GM21619 (cell line): ENCODE results near the gene AKAP4.

Source experiments
- ATAC-seq: cut with Tn5 transposase; IDR thresholded peaks from one replicate; pipeline ENCODE4 v1.9.1; 2021; ENCODE audit not compliant: unreplicated experiment

AKAP4 gene, protein sequence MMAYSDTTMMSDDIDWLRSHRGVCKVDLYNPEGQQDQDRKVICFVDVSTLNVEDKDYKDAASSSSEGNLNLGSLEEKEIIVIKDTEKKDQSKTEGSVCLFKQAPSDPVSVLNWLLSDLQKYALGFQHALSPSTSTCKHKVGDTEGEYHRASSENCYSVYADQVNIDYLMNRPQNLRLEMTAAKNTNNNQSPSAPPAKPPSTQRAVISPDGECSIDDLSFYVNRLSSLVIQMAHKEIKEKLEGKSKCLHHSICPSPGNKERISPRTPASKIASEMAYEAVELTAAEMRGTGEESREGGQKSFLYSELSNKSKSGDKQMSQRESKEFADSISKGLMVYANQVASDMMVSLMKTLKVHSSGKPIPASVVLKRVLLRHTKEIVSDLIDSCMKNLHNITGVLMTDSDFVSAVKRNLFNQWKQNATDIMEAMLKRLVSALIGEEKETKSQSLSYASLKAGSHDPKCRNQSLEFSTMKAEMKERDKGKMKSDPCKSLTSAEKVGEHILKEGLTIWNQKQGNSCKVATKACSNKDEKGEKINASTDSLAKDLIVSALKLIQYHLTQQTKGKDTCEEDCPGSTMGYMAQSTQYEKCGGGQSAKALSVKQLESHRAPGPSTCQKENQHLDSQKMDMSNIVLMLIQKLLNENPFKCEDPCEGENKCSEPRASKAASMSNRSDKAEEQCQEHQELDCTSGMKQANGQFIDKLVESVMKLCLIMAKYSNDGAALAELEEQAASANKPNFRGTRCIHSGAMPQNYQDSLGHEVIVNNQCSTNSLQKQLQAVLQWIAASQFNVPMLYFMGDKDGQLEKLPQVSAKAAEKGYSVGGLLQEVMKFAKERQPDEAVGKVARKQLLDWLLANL

DNA sequence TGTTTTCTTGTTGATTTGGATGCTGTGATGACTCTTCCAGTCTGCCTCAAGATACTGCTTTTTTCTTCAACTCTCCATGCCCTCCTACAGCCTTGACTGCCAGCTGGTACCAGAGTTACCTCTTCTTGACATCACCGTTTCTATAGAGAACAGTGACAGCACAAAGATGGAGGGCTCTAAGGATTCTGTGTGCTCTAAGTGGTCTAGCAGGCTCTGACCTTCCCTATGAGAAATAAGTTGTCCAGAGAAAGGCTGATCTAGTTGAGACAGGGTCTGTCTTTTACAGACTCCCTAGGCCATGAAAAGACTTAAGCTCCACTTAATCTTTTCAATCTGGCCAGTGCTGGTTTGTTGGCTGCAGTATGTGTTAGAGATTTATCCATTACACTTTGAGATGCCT, at the start of gene AKAP4:
TSS of gene AKAP4 (minus strand) at position 101 of the 400 bp plus-strand sequence. CDS start 118 bp downstream, outside the sequence.
- no peak for ATAC-seq

DNA sequence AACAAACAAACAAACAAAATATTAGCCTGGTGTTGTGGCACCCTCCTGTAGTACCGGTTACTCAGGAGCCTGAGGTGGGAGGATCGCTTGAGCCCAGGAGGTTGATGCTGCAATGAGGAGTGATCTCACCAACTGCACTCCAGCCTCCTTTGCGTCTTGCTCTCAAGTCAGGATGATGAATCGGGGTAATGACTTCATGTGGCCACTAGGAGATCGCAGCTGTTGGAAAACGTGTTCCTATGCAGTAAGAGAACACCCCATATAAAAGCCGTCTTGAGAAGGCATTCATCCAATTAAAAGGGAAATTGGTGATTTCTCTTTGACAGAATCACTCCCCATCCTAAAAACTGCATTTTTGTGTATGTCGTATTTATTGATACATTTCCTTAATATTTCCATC, 10.7 kb upstream of the AKAP4 start:
- ATAC-seq, result no peak

GRCh38 chrX:50206753-50207152, 5.9 kb upstream of the AKAP4 start:
- no peak for ATAC-seq

GRCh38 chrX:50204364-50204899, 3.6 kb upstream of the AKAP4 start, which contains the start of gene CCNB3:
TSS of gene CCNB3 (plus strand) at chrX:50204765. CDS start at chrX:50285164, 80,399 bp downstream.
- peak; percentile 98 for ATAC-seq

- no peak for ATAC-seq
Measured at GRCh38 chrX:50202539-50202938, 1.7 kb upstream of the AKAP4 start.

DNA sequence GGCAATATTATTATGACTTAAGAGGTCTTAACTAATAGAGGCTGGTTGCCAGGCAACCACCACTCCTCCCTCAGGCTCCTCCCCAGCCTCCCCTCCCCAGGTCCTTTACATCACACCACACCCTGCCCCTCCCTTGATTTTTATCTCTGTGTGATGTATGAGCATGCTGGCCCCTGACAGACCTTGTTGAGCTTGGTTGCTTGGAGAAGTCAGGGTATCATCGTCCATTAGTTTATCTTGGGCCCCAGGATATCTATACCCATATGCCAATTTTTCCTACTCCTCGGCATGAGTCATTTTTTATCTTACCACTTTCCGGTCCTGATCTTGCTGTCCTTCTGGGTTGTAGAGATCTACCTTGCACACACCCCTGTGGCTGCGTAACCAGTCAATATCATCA, 2.5 kb downstream of the AKAP4 start:
- ATAC-seq, result no peak

DNA sequence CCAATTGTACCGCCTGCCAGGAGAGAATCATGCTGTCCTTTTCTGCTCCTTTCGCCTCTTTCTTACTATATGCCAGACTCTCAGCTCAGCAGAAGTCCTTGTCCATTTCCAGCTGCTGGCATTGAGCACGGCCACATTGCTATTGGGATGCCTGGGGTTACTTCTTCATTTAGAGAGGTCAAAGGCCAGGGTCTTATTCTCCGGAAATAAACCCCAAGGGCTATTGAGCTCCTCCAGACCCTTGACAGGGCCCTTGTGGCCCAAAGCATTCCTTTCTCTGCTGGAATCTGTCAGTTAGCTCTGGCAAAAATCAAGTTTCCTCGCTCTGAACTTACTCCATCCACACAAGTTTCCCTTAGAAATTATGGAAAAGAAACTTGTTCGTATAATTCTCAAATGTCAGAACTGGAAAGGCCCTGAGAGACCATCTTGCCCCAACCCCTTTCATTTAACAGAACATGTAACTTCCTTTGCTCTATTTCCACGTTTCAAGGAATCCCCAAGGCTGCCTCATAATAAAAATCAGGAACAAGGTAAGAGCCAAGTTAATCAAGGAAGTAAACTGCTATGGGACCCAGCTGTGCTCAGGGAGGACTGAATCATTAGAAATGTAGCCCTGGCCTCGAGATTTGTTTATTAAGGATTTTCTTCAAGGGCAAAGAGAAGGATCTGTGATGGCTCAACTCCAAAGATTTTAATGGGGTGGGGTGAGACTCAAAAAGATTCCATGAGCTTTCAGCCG, 11.8 kb downstream of the AKAP4 start:
- no peak for ATAC-seq

DNA sequence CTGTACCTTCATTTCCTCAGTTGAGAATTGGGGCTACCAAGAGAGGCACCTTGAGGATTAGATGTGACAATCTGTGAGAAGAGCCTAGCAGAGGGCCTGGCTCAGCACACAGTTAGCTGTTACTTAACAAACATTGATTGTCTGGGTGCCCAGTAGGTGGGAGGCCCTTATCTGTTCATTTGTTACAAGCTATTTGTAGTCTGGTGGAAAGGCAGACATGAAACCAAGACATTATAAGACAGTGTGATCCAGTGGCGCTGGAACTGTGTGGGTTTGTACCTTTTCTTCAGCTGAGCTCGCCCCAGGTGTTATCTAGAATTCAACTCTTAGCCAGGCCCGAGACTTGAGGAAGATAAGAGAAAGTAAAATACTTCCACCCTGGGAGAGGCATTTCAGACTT, 16.9 kb downstream of the AKAP4 start:
- no peak for ATAC-seq

GRCh38 chrX:50180073-50180940, 20.5 kb downstream of the AKAP4 start:
- ATAC-seq, result no peak

- ATAC-seq, result no peak
Measured at GRCh38 chrX:50169717-50170116, 31.1 kb downstream of the AKAP4 start.

DNA sequence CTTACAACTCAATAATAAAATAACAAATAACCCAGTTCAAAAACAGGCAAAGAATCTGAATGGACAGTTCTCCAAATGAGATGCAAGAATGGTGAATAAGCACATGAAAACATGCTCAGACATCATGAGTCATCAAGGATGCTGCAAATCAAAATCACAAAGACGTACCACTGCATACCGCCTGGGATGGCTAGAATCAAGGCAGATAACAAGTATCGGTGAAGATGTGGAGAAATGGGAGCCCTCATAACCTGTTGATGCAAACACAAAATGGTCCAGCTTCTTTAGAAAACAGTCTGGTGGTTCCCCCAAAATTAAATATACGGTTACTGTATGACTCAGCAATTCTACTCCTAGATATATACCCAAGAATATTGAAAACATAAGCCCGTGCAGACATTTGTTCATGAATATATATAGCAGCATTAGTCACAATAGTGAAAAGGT, 32.5 kb downstream of the AKAP4 start:
- peak; percentile 57 for ATAC-seq

GRCh38 chrX:50167366-50167765, 33.4 kb downstream of the AKAP4 start:
- ATAC-seq, result no peak

DNA sequence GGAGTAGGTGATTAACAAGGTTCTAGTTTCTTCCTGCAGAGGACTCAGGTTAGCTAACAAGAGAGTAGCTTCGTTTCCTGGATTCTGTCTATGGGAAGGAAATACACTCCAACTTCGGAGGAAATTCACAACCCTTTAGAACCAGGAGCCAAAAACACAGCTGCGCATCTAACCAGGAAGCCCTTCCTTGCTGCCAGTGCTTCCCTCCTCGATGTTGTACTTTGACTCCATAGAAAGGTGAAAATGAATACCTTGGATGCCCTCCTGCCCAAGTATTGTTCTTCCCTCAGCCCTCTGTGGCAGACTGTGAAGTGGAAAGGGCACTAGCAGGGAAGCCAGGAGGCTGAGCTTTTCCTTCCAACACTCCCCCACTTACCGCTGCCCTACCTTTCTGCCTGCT, 35.1 kb downstream of the AKAP4 start:
- ATAC-seq, result no peak

DNA sequence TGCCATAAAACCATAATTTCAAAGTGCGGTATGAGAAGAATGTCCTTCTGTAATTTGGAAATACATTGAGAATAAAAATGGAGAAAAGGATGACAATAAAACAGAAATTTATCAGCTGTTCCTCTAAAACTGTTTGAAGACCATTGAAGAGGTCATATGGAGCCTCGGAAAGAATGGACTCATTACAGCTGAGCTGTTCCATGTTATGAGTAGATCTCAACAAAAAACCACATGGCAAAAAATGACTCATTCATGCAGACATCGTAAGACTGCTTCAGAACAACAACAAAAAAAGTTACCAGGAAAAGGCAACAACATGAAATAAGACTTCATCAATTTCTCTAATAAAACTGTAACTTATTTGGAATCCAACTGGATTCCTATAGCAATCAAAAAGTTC, 39.7 kb downstream of the AKAP4 start:
- no peak for ATAC-seq

DNA sequence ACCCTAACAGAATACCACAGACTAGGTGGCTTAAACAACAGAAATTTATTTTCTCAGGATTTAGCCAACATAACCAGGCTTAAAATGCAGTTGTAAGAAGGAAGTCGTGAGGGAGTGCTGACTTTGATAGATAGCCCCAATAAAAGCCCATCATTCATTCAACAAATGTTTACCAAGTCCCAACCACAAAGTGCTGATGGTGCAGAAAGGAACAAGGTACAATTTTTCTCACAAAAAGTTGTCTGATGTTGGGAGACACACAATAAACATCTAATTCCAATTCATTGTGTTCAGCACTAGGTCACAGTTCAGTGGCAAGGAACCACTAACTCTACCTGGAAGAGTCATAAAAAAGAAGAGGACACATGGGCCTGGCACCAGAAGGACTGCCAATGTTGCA, 42.2 kb downstream of the AKAP4 start:
- no peak for ATAC-seq

GRCh38 chrX:50157545-50158135, 43.2 kb downstream of the AKAP4 start:
- ATAC-seq, result no peak

- ATAC-seq, result no peak
Measured at GRCh38 chrX:50154429-50154828, 46.4 kb downstream of the AKAP4 start.

DNA sequence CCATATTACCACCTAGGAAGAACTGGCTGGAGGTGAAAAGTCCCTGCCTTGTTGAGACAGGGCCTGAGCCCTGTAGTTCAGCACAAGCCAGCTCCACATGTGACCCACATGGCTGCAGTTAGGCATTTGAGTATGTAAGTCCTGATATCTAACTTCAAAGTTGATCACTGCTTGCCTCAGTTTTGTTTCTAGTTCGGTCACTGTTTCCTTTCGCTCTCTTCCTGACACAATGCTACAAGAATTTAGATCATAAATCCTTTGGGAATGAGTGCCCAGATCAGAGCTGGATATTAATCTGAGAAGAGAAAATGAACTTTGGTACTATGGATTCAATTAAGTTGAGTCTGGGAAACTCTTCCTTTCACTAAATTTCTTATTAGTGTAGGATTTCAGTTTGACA, 48.4 kb downstream of the AKAP4 start:
- ATAC-seq, result no peak

GRCh38 chrX:50147972-50148371, 52.8 kb downstream of the AKAP4 start:
- no peak for ATAC-seq
